Stimulated activated naive CD8-positive, alpha-beta T cell treated with anti-CD3 and anti-CD28 coated beads, Interleukin-15, Interleukin-2, amounts not matched to agents 100 ng/mL and 50 ng/mL, for 24 hours (primary cell): ENCODE measurements around the gene CAMK2B.

Experiments used
- H3K27ac Mint-ChIP-seq: one replicate; pipeline ENCODE4 v1.8.0; 2021; ENCODE audit warnings: mild to moderate bottlenecking, mixed read lengths
- H3K27me3 Mint-ChIP-seq: one replicate; pipeline ENCODE4 v1.8.0; 2021; ENCODE audit warnings: mixed read lengths
- H3K36me3 Mint-ChIP-seq: one replicate; pipeline ENCODE4 v1.8.0; 2021; ENCODE audit warnings: low read depth, mixed read lengths
- H3K4me1 Mint-ChIP-seq: one replicate; pipeline ENCODE4 v1.8.0; 2021; ENCODE audit warnings: low read depth, mixed read lengths
- H3K4me3 Mint-ChIP-seq: one replicate; pipeline ENCODE4 v1.8.0; 2021; ENCODE audit warnings: mild to moderate bottlenecking, mixed read lengths
- H3K9me3 Mint-ChIP-seq: one replicate; pipeline ENCODE4 v1.8.0; 2021; ENCODE audit warnings: mixed read lengths

Gene CAMK2B

GRCh38 chr7:44323381-44324203, 1.8 kb downstream of the CAMK2B start:
- peaks cover 33% of the 10 kb centered on the region for H3K27me3 Mint-ChIP-seq
- H3K27ac Mint-ChIP-seq: no peak overlapping the region
- H3K9me3 Mint-ChIP-seq: no peaks in the 10 kb centered on the region
- no peak overlapping the region for H3K4me3 Mint-ChIP-seq
- H3K4me1 Mint-ChIP-seq: peaks cover 4% of the 10 kb centered on the region
- no peaks in the 10 kb centered on the region for H3K36me3 Mint-ChIP-seq

GRCh38 chr7:44322631-44323363, 2.6 kb downstream of the CAMK2B start:
- peaks cover 33% of the 10 kb centered on the region for H3K27me3 Mint-ChIP-seq
- H3K4me3 Mint-ChIP-seq: no peak overlapping the region

GRCh38 chr7:44321796-44322195, 3.6 kb downstream of the CAMK2B start:
- Mint-ChIP-seq H3K9me3 (no peaks in the 10 kb centered on the region), H3K4me1 (peaks cover 4% of the 10 kb centered on the region), H3K4me3 (no peak overlapping the region), H3K27ac (no peak overlapping the region), H3K36me3 (no peaks in the 10 kb centered on the region), H3K27me3 (peaks cover 32% of the 10 kb centered on the region)

More at GRCh38 chr7:44322631-44323363, 2.6 kb downstream of the CAMK2B start:
- no peaks in the 10 kb centered on the region for H3K36me3 Mint-ChIP-seq
- H3K27ac Mint-ChIP-seq: no peak overlapping the region
- peaks cover 4% of the 10 kb centered on the region for H3K4me1 Mint-ChIP-seq
- no peaks in the 10 kb centered on the region for H3K9me3 Mint-ChIP-seq

GRCh38 chr7:44320794-44321371, 4.5 kb downstream of the CAMK2B start:
- no peak overlapping the region for H3K4me3 Mint-ChIP-seq
- peaks cover 31% of the 10 kb centered on the region for H3K27me3 Mint-ChIP-seq
- H3K27ac Mint-ChIP-seq: no peak overlapping the region
- H3K36me3 Mint-ChIP-seq: no peaks in the 10 kb centered on the region
- H3K9me3 Mint-ChIP-seq: no peaks in the 10 kb centered on the region
- H3K4me1 Mint-ChIP-seq: peaks cover 3% of the 10 kb centered on the region

GRCh38 chr7:44320141-44320540, 5.3 kb downstream of the CAMK2B start:
- no peak overlapping the region for H3K4me3 Mint-ChIP-seq
- no peaks in the 10 kb centered on the region for H3K36me3 Mint-ChIP-seq
- H3K4me1 Mint-ChIP-seq: no peaks in the 10 kb centered on the region
- peaks cover 27% of the 10 kb centered on the region for H3K27me3 Mint-ChIP-seq
- no peaks in the 10 kb centered on the region for H3K9me3 Mint-ChIP-seq
- H3K27ac Mint-ChIP-seq: no peak overlapping the region

GRCh38 chr7:44318332-44318731, 7.1 kb downstream of the CAMK2B start:
- Mint-ChIP-seq H3K27me3 (peaks cover 19% of the 10 kb centered on the region), H3K9me3 (no peaks in the 10 kb centered on the region), H3K4me3 (no peak overlapping the region), H3K36me3 (no peaks in the 10 kb centered on the region), H3K27ac (no peak overlapping the region), H3K4me1 (no peaks in the 10 kb centered on the region)

- no peaks in the 10 kb centered on the region for H3K9me3 Mint-ChIP-seq
- peaks cover 15% of the 10 kb centered on the region for H3K27me3 Mint-ChIP-seq
- no peaks in the 10 kb centered on the region for H3K36me3 Mint-ChIP-seq
- H3K4me3 Mint-ChIP-seq: no peak overlapping the region
- H3K27ac Mint-ChIP-seq: no peak overlapping the region
- no peaks in the 10 kb centered on the region for H3K4me1 Mint-ChIP-seq
Observed at GRCh38 chr7:44315301-44315903, 10.0 kb downstream of the CAMK2B start.

GRCh38 chr7:44313621-44314031, 11.8 kb downstream of the CAMK2B start:
- Mint-ChIP-seq H3K4me1 (no peaks in the 10 kb centered on the region), H3K27ac (no peak overlapping the region), H3K9me3 (no peaks in the 10 kb centered on the region), H3K27me3 (peaks cover 20% of the 10 kb centered on the region), H3K36me3 (no peaks in the 10 kb centered on the region), H3K4me3 (no peak overlapping the region)

GRCh38 chr7:44313016-44313415, 12.4 kb downstream of the CAMK2B start:
- H3K4me1 Mint-ChIP-seq: no peaks in the 10 kb centered on the region
- no peaks in the 10 kb centered on the region for H3K9me3 Mint-ChIP-seq
- H3K27me3 Mint-ChIP-seq: peaks cover 23% of the 10 kb centered on the region
- H3K27ac Mint-ChIP-seq: no peak overlapping the region
- no peaks in the 10 kb centered on the region for H3K36me3 Mint-ChIP-seq
- H3K4me3 Mint-ChIP-seq: no peak overlapping the region

- Mint-ChIP-seq H3K4me3 (no peak overlapping the region), H3K9me3 (no peaks in the 10 kb centered on the region), H3K27ac (no peak overlapping the region)
Observed at GRCh38 chr7:44311561-44312495, 13.6 kb downstream of the CAMK2B start.

GRCh38 chr7:44310221-44310848, 15.1 kb downstream of the CAMK2B start:
- H3K4me1 Mint-ChIP-seq: peaks cover 3% of the 10 kb centered on the region
- no peaks in the 10 kb centered on the region for H3K9me3 Mint-ChIP-seq
- H3K27me3 Mint-ChIP-seq: peaks cover 17% of the 10 kb centered on the region
- H3K4me3 Mint-ChIP-seq: peak overlapping the region; percentile 41
- no peaks in the 10 kb centered on the region for H3K36me3 Mint-ChIP-seq
- H3K27ac Mint-ChIP-seq: no peak overlapping the region

More at GRCh38 chr7:44311561-44312495, 13.6 kb downstream of the CAMK2B start:
- Mint-ChIP-seq H3K27me3 (peaks cover 22% of the 10 kb centered on the region), H3K36me3 (no peaks in the 10 kb centered on the region), H3K4me1 (no peaks in the 10 kb centered on the region)

GRCh38 chr7:44309271-44310091, 15.9 kb downstream of the CAMK2B start:
- H3K27ac Mint-ChIP-seq: no peak overlapping the region
- no peaks in the 10 kb centered on the region for H3K9me3 Mint-ChIP-seq
- no peak overlapping the region for H3K4me3 Mint-ChIP-seq
- peaks cover 16% of the 10 kb centered on the region for H3K27me3 Mint-ChIP-seq
- peaks cover 3% of the 10 kb centered on the region for H3K4me1 Mint-ChIP-seq
- H3K36me3 Mint-ChIP-seq: no peaks in the 10 kb centered on the region

GRCh38 chr7:44308596-44309270, 16.7 kb downstream of the CAMK2B start:
- peaks cover 12% of the 10 kb centered on the region for H3K27me3 Mint-ChIP-seq
- no peak overlapping the region for H3K4me3 Mint-ChIP-seq

More at GRCh38 chr7:44308596-44309270, 16.7 kb downstream of the CAMK2B start:
- Mint-ChIP-seq H3K27ac (no peak overlapping the region), H3K4me1 (peaks cover 3% of the 10 kb centered on the region), H3K36me3 (no peaks in the 10 kb centered on the region), H3K9me3 (no peaks in the 10 kb centered on the region)
